ENCODE data around the gene CADM4. TPM values are rescaled to one million over a fixed set of nuclear protein-coding genes. Genes with fewer than 3 reads are reported as not detected.

The CADM4 gene
- total and polyA plus RNA-seq, 9 of the 15 experiments (the other 6 are each of a cell fraction or from before 2014, with no cell fraction given), result 0.03 to 4.6 (median 1.3) TPM

DNA sequence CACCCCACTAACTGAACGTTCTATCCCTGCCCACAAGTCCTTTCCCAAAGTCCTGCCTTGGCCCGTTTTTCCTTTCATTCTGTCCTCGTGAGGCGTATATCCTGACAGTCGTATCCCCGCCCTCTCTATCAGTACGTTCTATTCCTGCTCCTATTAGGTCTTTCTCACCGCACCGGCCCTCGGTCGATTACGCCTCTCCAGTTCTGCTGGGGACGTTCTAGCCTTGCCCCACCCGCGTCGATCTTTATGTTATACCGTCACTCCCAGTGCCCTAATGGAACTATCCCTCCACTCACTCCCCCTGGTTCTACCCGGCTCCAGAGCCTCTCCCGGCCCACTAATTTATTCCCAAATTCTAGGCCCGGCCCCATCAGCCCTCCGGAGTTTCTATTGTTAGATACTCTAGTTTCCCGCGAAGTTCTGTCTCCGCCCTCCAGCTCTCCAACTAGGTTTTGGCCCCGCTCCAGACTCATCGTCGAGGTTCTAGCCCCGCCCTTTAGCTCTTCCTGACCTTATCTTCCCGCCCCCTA is 28.3 kb upstream of the CADM4 start (continued):
- TF ChIP-seq ZFP36 (IDR thresholded peaks at IDR 0.05; ENCODE audit: low read depth, low read length, partially characterized antibody), result no peak
- no peak for TF ChIP-seq MYNN (IDR thresholded peaks at IDR 0.05)
- no peak for TF ChIP-seq MYNN (CRISPR knock-in tag; IDR thresholded peaks at IDR 0.05)
- TF ChIP-seq ZZZ3 (IDR thresholded peaks at IDR 0.05), result 0 out of 2 replicates have a peak, but pooled peaks have one; percentile 46
- TF ChIP-seq MYC (IDR thresholded peaks at IDR 0.05; ENCODE audit: low read depth, low read length), result no peak; the same call in 1 of the 2 replicates
- no peak for TF ChIP-seq MYC (CRISPR knock-in tag; IDR thresholded peaks at IDR 0.05; ENCODE audit: borderline replicate concordance, low read depth)
- no peak for TF ChIP-seq HIVEP1 (CRISPR knock-in tag; IDR thresholded peaks at IDR 0.05)
- no peak for TF ChIP-seq SIX5 (IDR thresholded peaks at IDR 0.05; ENCODE audit: borderline replicate concordance in 1 of 2, insufficient read depth in 1 of 2, low read depth in 1 of 2, low read length in 2 of 2)
- TF ChIP-seq ZNF76 (CRISPR knock-in tag; IDR thresholded peaks at IDR 0.05; ENCODE audit: borderline replicate concordance), result no peak
- peak; percentile 56; the same call in 1 of the 2 replicates for TF ChIP-seq HDAC2 (IDR thresholded peaks at IDR 0.05)
- peak; percentile 30; the same call in 1 of the 2 replicates for TF ChIP-seq ARID1B (IDR thresholded peaks at IDR 0.05)
- TF ChIP-seq, protein P1, sequence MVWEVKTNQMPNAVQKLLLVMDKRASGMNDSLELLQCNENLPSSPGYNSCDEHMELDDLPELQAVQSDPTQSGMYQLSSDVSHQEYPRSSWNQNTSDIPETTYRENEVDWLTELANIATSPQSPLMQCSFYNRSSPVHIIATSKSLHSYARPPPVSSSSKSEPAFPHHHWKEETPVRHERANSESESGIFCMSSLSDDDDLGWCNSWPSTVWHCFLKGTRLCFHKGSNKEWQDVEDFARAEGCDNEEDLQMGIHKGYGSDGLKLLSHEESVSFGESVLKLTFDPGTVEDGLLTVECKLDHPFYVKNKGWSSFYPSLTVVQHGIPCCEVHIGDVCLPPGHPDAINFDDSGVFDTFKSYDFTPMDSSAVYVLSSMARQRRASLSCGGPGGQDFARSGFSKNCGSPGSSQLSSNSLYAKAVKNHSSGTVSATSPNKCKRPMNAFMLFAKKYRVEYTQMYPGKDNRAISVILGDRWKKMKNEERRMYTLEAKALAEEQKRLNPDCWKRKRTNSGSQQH (CRISPR knock-in tag; IDR thresholded peaks at IDR 0.05), result 0 out of 2 replicates have a peak, but pooled peaks have one; percentile 53
- TF ChIP-seq ZNF699 (CRISPR knock-in tag; IDR thresholded peaks at IDR 0.05; ENCODE audit: insufficient replicate concordance), result no peak
- TF ChIP-seq, protein P2, sequence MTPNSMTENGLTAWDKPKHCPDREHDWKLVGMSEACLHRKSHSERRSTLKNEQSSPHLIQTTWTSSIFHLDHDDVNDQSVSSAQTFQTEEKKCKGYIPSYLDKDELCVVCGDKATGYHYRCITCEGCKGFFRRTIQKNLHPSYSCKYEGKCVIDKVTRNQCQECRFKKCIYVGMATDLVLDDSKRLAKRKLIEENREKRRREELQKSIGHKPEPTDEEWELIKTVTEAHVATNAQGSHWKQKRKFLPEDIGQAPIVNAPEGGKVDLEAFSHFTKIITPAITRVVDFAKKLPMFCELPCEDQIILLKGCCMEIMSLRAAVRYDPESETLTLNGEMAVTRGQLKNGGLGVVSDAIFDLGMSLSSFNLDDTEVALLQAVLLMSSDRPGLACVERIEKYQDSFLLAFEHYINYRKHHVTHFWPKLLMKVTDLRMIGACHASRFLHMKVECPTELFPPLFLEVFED (CRISPR knock-in tag; conservative IDR thresholded peaks at IDR 0.05), result peak; percentile 60; the same call in 1 of the 2 replicates
- peak; percentile 32; the same call in 1 of the 2 replicates for TF ChIP-seq ATF7 (IDR thresholded peaks at IDR 0.05)
- TF ChIP-seq CSDE1 (IDR thresholded peaks at IDR 0.05), result no peak
- 0 out of 2 replicates have a peak, but pooled peaks have one; percentile 20 for TF ChIP-seq DMBX1 (CRISPR knock-in tag; IDR thresholded peaks at IDR 0.05; ENCODE audit: borderline replicate concordance)
- peak; percentile 38 for TF ChIP-seq DPF2 (IDR thresholded peaks at IDR 0.05)
- TF ChIP-seq, protein P3, sequence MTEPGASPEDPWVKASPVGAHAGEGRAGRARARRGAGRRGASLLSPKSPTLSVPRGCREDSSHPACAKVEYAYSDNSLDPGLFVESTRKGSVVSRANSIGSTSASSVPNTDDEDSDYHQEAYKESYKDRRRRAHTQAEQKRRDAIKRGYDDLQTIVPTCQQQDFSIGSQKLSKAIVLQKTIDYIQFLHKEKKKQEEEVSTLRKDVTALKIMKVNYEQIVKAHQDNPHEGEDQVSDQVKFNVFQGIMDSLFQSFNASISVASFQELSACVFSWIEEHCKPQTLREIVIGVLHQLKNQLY (CRISPR knock-in tag; conservative IDR thresholded peaks at IDR 0.05), result 0 out of 4 replicates have a peak, but pooled peaks of 1 of the 2 experiments have one; percentile 39
- 0 out of 2 replicates have a peak, but pooled peaks have one; percentile 68 for TF ChIP-seq RB1 (IDR thresholded peaks at IDR 0.05; ENCODE audit: low read depth)
- no peak for TF ChIP-seq CREB1 (IDR thresholded peaks at IDR 0.05)
- TF ChIP-seq CREB1 (CRISPR knock-in tag; IDR thresholded peaks at IDR 0.05), result no peak; the same call in 1 of the 2 replicates
- peak; percentile 38; the same call in 1 of the 2 replicates for TF ChIP-seq SMAD4 (CRISPR knock-in tag; conservative IDR thresholded peaks at IDR 0.05)
- 0 out of 4 replicates have a peak, but pooled peaks of 1 of the 2 experiments have one; percentile 39 for TF ChIP-seq SRF (CRISPR knock-in tag; IDR thresholded peaks at IDR 0.05)
- TF ChIP-seq CXXC5 (CRISPR knock-in tag; IDR thresholded peaks at IDR 0.05), result peak; percentile 71
- TF ChIP-seq HNRNPH1 (optimal IDR thresholded peaks at IDR 0.05; ENCODE audit: low read depth, low read length), result no peak
- TF ChIP-seq SOX6 (IDR thresholded peaks at IDR 0.05), result peak; percentile 65; the same call in 1 of the 2 replicates
- TF ChIP-seq SP1 (CRISPR knock-in tag; IDR thresholded peaks at IDR 0.05), result peak; percentile 21; the same call in 1 of the 2 replicates
